IMR-90 (cell line): Measurements from ENCODE around the gene FSTL3. TPM values are rescaled to one million over a fixed set of nuclear protein-coding genes. Genes with fewer than 3 reads are reported as not detected.

Experiments used
- ATAC-seq: fragments of 200-7000 bp; cut with Tn5 transposase; 2 replicates; pipeline ENCODE4 v1.9.1; 2020; ENCODE audit warnings: low read depth, mild to moderate bottlenecking, moderate library complexity
- BruUV-seq: library from RNA; stranded (reverse); fragments of 400-500 nt; replicated peaks from 2 replicates; lab custom pipeline; 2021; lab: Mats Ljungman, UMichigan
- CTCF ChIA-PET: fragments of 300-600 bp; formaldehyde crosslinking; extraction: SDS; loops from one replicate; lab custom pipeline; 2021; ENCODE audit warnings: antibody characterized with exemption; lab: Yijun Ruan, JAX
- POLR2A ChIA-PET: fragments of 300-600 bp; sonication (Branson Sonifier 250); formaldehyde crosslinking; loops from one replicate; lab custom pipeline; 2022; ENCODE audit warnings: antibody characterized with exemption; ENCODE audit not compliant: unreplicated experiment; lab: Charles Lee
- DNase-seq: peaks from one replicate; pipeline ENCODE4 v3.0.0; 2013
- H2AFZ ChIP-seq: replicated peaks from 2 replicates; pipeline ENCODE3; 2013; ENCODE audit warnings: low read length, mild to moderate bottlenecking; ENCODE audit not compliant: poor library complexity
- H2AK5ac ChIP-seq: 2 replicates; pipeline ENCODE4 v1.6.1; 2013; ENCODE audit warnings: low read depth, low read length, inconsistent platforms
- H2AK9ac ChIP-seq: replicated peaks from 2 replicates; pipeline ENCODE3; 2013; ENCODE audit warnings: mild to moderate bottlenecking, low read depth, low read length, moderate library complexity; ENCODE audit not compliant: poor library complexity
- H2BK120ac ChIP-seq: 2 replicates; pipeline ENCODE4 v1.6.1; 2013; ENCODE audit warnings: low read depth, low read length, inconsistent platforms
- H2BK15ac ChIP-seq: 3 replicates; pipeline ENCODE4 v1.6.1; 2013; ENCODE audit warnings: low read depth, low read length, inconsistent platforms
- H2BK20ac ChIP-seq: 2 replicates; pipeline ENCODE4 v1.6.1; 2013; ENCODE audit warnings: low read depth, mild to moderate bottlenecking, inconsistent platforms, low read length, moderate library complexity
- H2BK5ac ChIP-seq: 2 replicates; pipeline ENCODE4 v1.6.1; 2013; ENCODE audit warnings: mild to moderate bottlenecking, low read depth, low read length, inconsistent platforms; ENCODE audit not compliant: poor library complexity, severe bottlenecking
- H3K14ac ChIP-seq: replicated peaks from 2 replicates; pipeline ENCODE4 v1.6.1; 2013; ENCODE audit warnings: low read depth, low read length, inconsistent platforms
- H3K18ac ChIP-seq: 2 replicates; pipeline ENCODE4 v1.6.1; 2013; ENCODE audit warnings: low read depth, low read length, control low read depth
- H3K23ac ChIP-seq: 2 replicates; pipeline ENCODE4 v1.6.1; 2013; ENCODE audit warnings: low read depth, low read length, inconsistent platforms
- H3K27ac ChIP-seq: 2 replicates; pipeline ENCODE4 v1.5.1; 2013; ENCODE audit warnings: mild to moderate bottlenecking, control low read depth, low read length; ENCODE audit not compliant: insufficient read depth
- H3K27me3 ChIP-seq: 2 replicates; pipeline ENCODE4 v1.6.1; 2013; ENCODE audit warnings: low read length; ENCODE audit not compliant: control insufficient read depth, insufficient read depth
- H3K36me3 ChIP-seq: 2 replicates; pipeline ENCODE4 v1.6.1; 2013; ENCODE audit warnings: low read length, mixed read lengths; ENCODE audit not compliant: control insufficient read depth, insufficient read depth
- H3K4ac ChIP-seq: 2 replicates; pipeline ENCODE4 v1.6.1; 2013; ENCODE audit warnings: low read depth, low read length, inconsistent platforms
- H3K4me1 ChIP-seq: 2 replicates; pipeline ENCODE4 v1.6.1; 2013; ENCODE audit warnings: low read length, mixed read lengths; ENCODE audit not compliant: control insufficient read depth, insufficient read depth
- H3K4me2 ChIP-seq: 2 replicates; pipeline ENCODE4 v1.6.1; 2013; ENCODE audit warnings: low read depth, mild to moderate bottlenecking, control low read depth, low read length, moderate library complexity
- H3K4me3 ChIP-seq: 2 replicates; pipeline ENCODE4 v1.5.1; 2013; ENCODE audit warnings: low read depth, mild to moderate bottlenecking, control low read depth, low read length, moderate library complexity; ENCODE audit not compliant: insufficient read depth
- H3K56ac ChIP-seq: 2 replicates; pipeline ENCODE4 v1.6.1; 2013; ENCODE audit warnings: low read length, inconsistent platforms; ENCODE audit not compliant: insufficient read depth; ENCODE audit errors: extremely low read depth
- H3K79me1 ChIP-seq, 2 experiments: 2 replicates each; pipeline ENCODE4 v1.6.1; 2013; ENCODE audit warnings: low read length in 2 of 2, inconsistent platforms in 1 of 2, low read depth in 1 of 2
- H3K9ac ChIP-seq: 2 replicates; pipeline ENCODE4 v1.6.1; 2013; ENCODE audit warnings: low read depth, low read length, control low read depth
- H3K9me1 ChIP-seq: 2 replicates; pipeline ENCODE4 v1.6.1; 2013; ENCODE audit warnings: low read length, inconsistent platforms; ENCODE audit not compliant: insufficient read depth
- H3K9me3 ChIP-seq: 2 replicates; pipeline ENCODE4 v1.6.1; 2013; ENCODE audit warnings: low read length; ENCODE audit not compliant: control insufficient read depth, insufficient read depth
- H4K20me1 ChIP-seq: 2 replicates; pipeline ENCODE4 v1.6.1; 2013; ENCODE audit warnings: low read length, inconsistent platforms; ENCODE audit not compliant: insufficient read depth
- H4K5ac ChIP-seq: 2 replicates; pipeline ENCODE4 v1.6.1; 2013; ENCODE audit warnings: mild to moderate bottlenecking, low read depth, low read length, control low read depth
- H4K8ac ChIP-seq, 2 experiments: 2 replicates each; pipeline ENCODE4 v1.6.1; 2013; ENCODE audit warnings: low read depth in 2 of 2, low read length in 2 of 2, control low read depth in 1 of 2, inconsistent platforms in 1 of 2
- H4K91ac ChIP-seq: 2 replicates; pipeline ENCODE4 v1.6.1; 2013; ENCODE audit warnings: low read depth, low read length, inconsistent platforms; ENCODE audit not compliant: insufficient read depth
- BHLHE40 ChIP-seq: fragments of 150-350 bp; IDR thresholded peaks from 2 replicates; pipeline ENCODE4 v1.6.1; 2016; ENCODE audit warnings: mild to moderate bottlenecking, low read depth, low read length
- CEBPB ChIP-seq: IDR thresholded peaks from 2 replicates; pipeline ENCODE4 v1.6.1; 2012; ENCODE audit warnings: low read depth, low read length, improper control_type of control experiment
- CHD1 ChIP-seq: IDR thresholded peaks from 2 replicates; pipeline ENCODE4 v1.6.1; 2012; ENCODE audit warnings: low read depth, low read length, improper control_type of control experiment
- FOS ChIP-seq: fragments of 150-350 bp; IDR thresholded peaks from 2 replicates; pipeline ENCODE4 v1.6.1; 2016; ENCODE audit warnings: low read depth, low read length
- MAZ ChIP-seq: IDR thresholded peaks from 2 replicates; pipeline ENCODE4 v1.6.1; 2012; ENCODE audit warnings: low read depth, mild to moderate bottlenecking, low read length, improper control_type of control experiment, moderate library complexity, borderline replicate concordance
- MXI1 ChIP-seq: IDR thresholded peaks from 2 replicates; pipeline ENCODE4 v1.6.1; 2012; ENCODE audit warnings: low read depth, mild to moderate bottlenecking, low read length, moderate library complexity, borderline replicate concordance
- NFE2L2 ChIP-seq: fragments of 150-350 bp; IDR thresholded peaks from 2 replicates; pipeline ENCODE4 v1.6.1; 2016; ENCODE audit warnings: low read depth, mild to moderate bottlenecking, low read length
- POLR2A ChIP-seq: IDR thresholded peaks from 2 replicates; pipeline ENCODE4 v1.6.1; 2012; ENCODE audit warnings: mild to moderate bottlenecking, low read depth, low read length
- RAD21 ChIP-seq: IDR thresholded peaks from 2 replicates; pipeline ENCODE4 v1.6.1; 2012; ENCODE audit warnings: low read length, improper control_type of control experiment
- RCOR1 ChIP-seq: IDR thresholded peaks from 2 replicates; pipeline ENCODE4 v1.6.1; 2012; ENCODE audit warnings: mild to moderate bottlenecking, low read length, improper control_type of control experiment; ENCODE audit not compliant: insufficient replicate concordance
- RFX5 ChIP-seq: IDR thresholded peaks from 2 replicates; pipeline ENCODE4 v1.8.0; 2012; ENCODE audit warnings: low read depth, mild to moderate bottlenecking, low read length, moderate library complexity
- SMC3 ChIP-seq: fragments of 150-350 bp; IDR thresholded peaks from 2 replicates; pipeline ENCODE4 v1.6.1; 2016; ENCODE audit warnings: low read depth, mild to moderate bottlenecking, antibody characterized with exemption, low read length, moderate library complexity
- USF2 ChIP-seq: fragments of 150-350 bp; IDR thresholded peaks from 2 replicates; pipeline ENCODE4 v1.6.1; 2017; ENCODE audit warnings: mild to moderate bottlenecking, antibody characterized with exemption, low read length, low read depth
- whole genome bisulfite sequencing, 2 experiments: methylation state at CpG; one replicate each; pipeline versions ENCODE4 v1.1.5 to v1.1.7; 2013; ENCODE audit warnings: missing lambda C conversion rate in 2 of 2; ENCODE audit not compliant: insufficient read length in 1 of 2; ENCODE audit errors: extremely low coverage in 2 of 2; 5-methylcytosine and 5-hydroxymethylcytosine counted together
- dilution Hi-C: fragments of 300-500 bp; cut with HindIII; formaldehyde crosslinking; loops from one replicate; pipeline ENCODE4 v1.14.3; 2018; ENCODE audit warnings: low sequenced_read_pairs; ENCODE audit not compliant: unreplicated experiment
- in situ Hi-C: fragments of 300-500 bp; cut with MboI; formaldehyde crosslinking; loops from 3 replicates; pipeline ENCODE4 v1.14.3; 2019; ENCODE audit warnings: low sequenced_read_pairs, inconsistent platforms, mixed read lengths
- intact Hi-C: fragments of 100-400 bp; cut with micrococcal nuclease; formaldehyde crosslinking; loops from 2 replicates; pipeline ENCODE4 v1.10.0; 2022
- polyA plus RNA-seq, 3 experiments: library from polyadenylated mRNA; depleted of rRNA; stranded (reverse); fragments of >200 nt; gene quantifications; 2 replicates each; pipeline ENCODE4 v1.2.3, GENCODE V29; 2012; ENCODE audit warnings: low replicate concordance in 1 of 3
- total RNA-seq: library from RNA; depleted of rRNA; stranded (reverse); fragments of >200 nt; gene quantifications from 2 replicates; pipeline ENCODE4 v1.2.3, GENCODE V29; 2012
- TF ChIP-seq, protein P1 (sequence below): conservative IDR thresholded peaks from 2 replicates; pipeline ENCODE4 v1.5.1; 2012; ENCODE audit warnings: mild to moderate bottlenecking, low read depth, low read length, improper control_type of control experiment
- TF ChIP-seq, protein P2 (sequence below): fragments of 150-350 bp; IDR thresholded peaks from 2 replicates; pipeline ENCODE4 v1.6.1; 2016; ENCODE audit warnings: low read depth, mild to moderate bottlenecking, low read length, moderate library complexity, borderline replicate concordance

FSTL3 gene
- total and polyA plus RNA-seq, 2 of the 4 experiments (the other 2 are of a cell fraction) = 32.3 to 76.9 TPM

- Histone ChIP-seq H2AK5ac (no peak within 1 kb of the TSS), H3K4ac (no peak within 1 kb of the TSS), H2AK9ac (no peak within 1 kb of the TSS), H3K36me3 (no peaks in the 10 kb centered on the region), H3K14ac (no peak within 1 kb of the TSS), H2BK20ac (no peak within 1 kb of the TSS), H3K18ac (no peak within 1 kb of the TSS), H2BK15ac (no peak within 1 kb of the TSS), H3K79me1 (no peaks in the 10 kb centered on the region), H4K8ac (no peak within 1 kb of the TSS), H3K27me3 (peaks cover 6% of the 10 kb centered on the region; the same call in 1 of the 2 replicates), H4K5ac (no peak within 1 kb of the TSS), H2AFZ (no peak within 1 kb of the TSS), H3K4me3 (no peak within 1 kb of the TSS), H4K91ac (no peak within 1 kb of the TSS), H4K20me1 (no peaks in the 10 kb centered on the region), H3K4me2 (no peak within 1 kb of the TSS), H2BK5ac (no peak within 1 kb of the TSS), H3K9ac (no peak within 1 kb of the TSS), H3K9me3 (no peaks in the 10 kb centered on the region), H3K4me1 (no peaks in the 10 kb centered on the region), H3K27ac (no peak within 1 kb of the TSS), H3K23ac (no peak within 1 kb of the TSS), H3K9me1 (no peaks in the 10 kb centered on the region), H2BK120ac (no peak within 1 kb of the TSS), H3K56ac (no peak within 1 kb of the TSS)
- no peak for DNase-seq
- BruUV-seq = no TSS peak
- in situ Hi-C loops = no loop called here
- intact Hi-C loops = no loop called here
- dilution Hi-C loops = no loop called here
- CTCF ChIA-PET = no interaction called here
- no peak for TF ChIP-seq BHLHE40
- no peak for TF ChIP-seq MXI1
- no peak for TF ChIP-seq NFE2L2
- no peak for TF ChIP-seq RCOR1
- TF ChIP-seq FOS = no peak
- TF ChIP-seq RAD21 = no peak
- no peak for TF ChIP-seq USF2
- no peak for TF ChIP-seq MAZ
- no peak for TF ChIP-seq POLR2A
- no peak for TF ChIP-seq RFX5
- TF ChIP-seq, protein P1, sequence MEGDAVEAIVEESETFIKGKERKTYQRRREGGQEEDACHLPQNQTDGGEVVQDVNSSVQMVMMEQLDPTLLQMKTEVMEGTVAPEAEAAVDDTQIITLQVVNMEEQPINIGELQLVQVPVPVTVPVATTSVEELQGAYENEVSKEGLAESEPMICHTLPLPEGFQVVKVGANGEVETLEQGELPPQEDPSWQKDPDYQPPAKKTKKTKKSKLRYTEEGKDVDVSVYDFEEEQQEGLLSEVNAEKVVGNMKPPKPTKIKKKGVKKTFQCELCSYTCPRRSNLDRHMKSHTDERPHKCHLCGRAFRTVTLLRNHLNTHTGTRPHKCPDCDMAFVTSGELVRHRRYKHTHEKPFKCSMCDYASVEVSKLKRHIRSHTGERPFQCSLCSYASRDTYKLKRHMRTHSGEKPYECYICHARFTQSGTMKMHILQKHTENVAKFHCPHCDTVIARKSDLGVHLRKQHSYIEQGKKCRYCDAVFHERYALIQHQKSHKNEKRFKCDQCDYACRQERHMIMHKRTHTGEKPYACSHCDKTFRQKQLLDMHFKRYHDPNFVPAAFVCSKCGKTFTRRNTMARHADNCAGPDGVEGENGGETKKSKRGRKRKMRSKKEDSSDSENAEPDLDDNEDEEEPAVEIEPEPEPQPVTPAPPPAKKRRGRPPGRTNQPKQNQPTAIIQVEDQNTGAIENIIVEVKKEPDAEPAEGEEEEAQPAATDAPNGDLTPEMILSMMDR = no peak
- TF ChIP-seq SMC3 = no peak
- TF ChIP-seq CHD1 = no peak
- TF ChIP-seq, protein P2, sequence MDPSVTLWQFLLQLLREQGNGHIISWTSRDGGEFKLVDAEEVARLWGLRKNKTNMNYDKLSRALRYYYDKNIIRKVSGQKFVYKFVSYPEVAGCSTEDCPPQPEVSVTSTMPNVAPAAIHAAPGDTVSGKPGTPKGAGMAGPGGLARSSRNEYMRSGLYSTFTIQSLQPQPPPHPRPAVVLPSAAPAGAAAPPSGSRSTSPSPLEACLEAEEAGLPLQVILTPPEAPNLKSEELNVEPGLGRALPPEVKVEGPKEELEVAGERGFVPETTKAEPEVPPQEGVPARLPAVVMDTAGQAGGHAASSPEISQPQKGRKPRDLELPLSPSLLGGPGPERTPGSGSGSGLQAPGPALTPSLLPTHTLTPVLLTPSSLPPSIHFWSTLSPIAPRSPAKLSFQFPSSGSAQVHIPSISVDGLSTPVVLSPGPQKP = no peak
- no peak for TF ChIP-seq CEBPB
- WGBS, 2 experiments = 49% methylated on average over 10 of the region's 31 CpGs; no CpG with 5 or more reads in 1 of the 2 experiments
- POLR2A ChIA-PET = no interaction called here
- ATAC-seq = no peak
These were observed 19.3 kb downstream of the FSTL3 start, which contains the start of gene PRSS57 for GRCh38 chr19:695352-695949. Gene PRSS57 (minus strand): TSS chr19:695452. CDS start chr19:695430, 22 bp downstream.
